Left lung (tissue), 10 donors: ENCODE data around the gene HDAC9. TPM values are rescaled to one million over a fixed set of nuclear protein-coding genes. Genes with fewer than 3 reads are reported as not detected.

ENCODE experiments used
- ATAC-seq: fragments of 200-7000 bp; cut with Tn5 transposase; one replicate; pipeline ENCODE4 v1.9.1; 2020; ENCODE audit warnings: moderate library complexity
- DNase-seq, 4 donors: peaks; one replicate each; pipeline ENCODE4 v3.0.0-alpha.2; 2013 to 2020
- H3K27ac ChIP-seq, 2 donors: fragments of 200-600 bp; sonication (generic) in 1 of 2; one replicate each; pipeline versions ENCODE4 v1.5.0 to v1.8.0; 2020 to 2021
- H3K27me3 ChIP-seq, 2 donors: fragments of 200-600 bp; sonication (generic) in 1 of 2; one replicate each; pipeline versions ENCODE4 v1.5.0 to v1.8.0; 2020 to 2021
- H3K36me3 ChIP-seq, 2 donors: fragments of 200-600 bp; sonication (generic) in 1 of 2; one replicate each; pipeline versions ENCODE4 v1.5.0 to v1.8.0; 2020 to 2021
- H3K4me1 ChIP-seq, 2 donors: fragments of 200-600 bp; one replicate each; pipeline ENCODE4 v1.8.0; 2021
- H3K4me3 ChIP-seq, 2 donors: fragments of 200-600 bp; sonication (generic) in 1 of 2; one replicate each; pipeline versions ENCODE4 v1.5.0 to v1.8.0; 2020 to 2021; ENCODE audit warnings: mild to moderate bottlenecking in 1 of 2
- H3K9me3 ChIP-seq, 2 donors: fragments of 200-600 bp; sonication (generic) in 1 of 2; one replicate each; pipeline versions ENCODE4 v1.5.0 to v1.8.0; 2020 to 2021
- intact Hi-C, 2 donors: fragments of 100-400 bp; cut with DNase I; formaldehyde crosslinking; loops; one replicate each; pipeline versions ENCODE4 v1.11.2 to v1.14.2; 2022
- polyA plus RNA-seq, 6 donors: library from polyadenylated mRNA; unstranded; fragments of 120-200 nt; gene quantifications; one replicate each; pipeline ENCODE4 v1.2.1, GENCODE V29; 2013; ENCODE audit not compliant: insufficient read length in 6 of 6
- total RNA-seq, 2 donors: library from RNA; stranded (reverse); fragmentation: NEBNext Ultra II Directional; extraction: Animal tissue kit (Norgen Biotek cat#: 25700); gene quantifications; one replicate each; pipeline ENCODE4 v1.2.1, GENCODE V29; 2021
- TF ChIP-seq, protein P1 (sequence below), 2 donors: fragments of 200-600 bp; sonication (generic) in 1 of 2; IDR thresholded peaks; one replicate each; pipeline versions ENCODE4 v1.5.0 to v1.8.0; 2021; ENCODE audit warnings: antibody characterized with exemption in 2 of 2
- donor health status: DM: no; HTN: yes; CAD: no.
- donor health status: DM: no; HTN: no; CAD: no.

HDAC9 gene
- total and polyA plus RNA-seq, 8 donors, result 6.7 to 13.2 (median 9.6) TPM

DNA sequence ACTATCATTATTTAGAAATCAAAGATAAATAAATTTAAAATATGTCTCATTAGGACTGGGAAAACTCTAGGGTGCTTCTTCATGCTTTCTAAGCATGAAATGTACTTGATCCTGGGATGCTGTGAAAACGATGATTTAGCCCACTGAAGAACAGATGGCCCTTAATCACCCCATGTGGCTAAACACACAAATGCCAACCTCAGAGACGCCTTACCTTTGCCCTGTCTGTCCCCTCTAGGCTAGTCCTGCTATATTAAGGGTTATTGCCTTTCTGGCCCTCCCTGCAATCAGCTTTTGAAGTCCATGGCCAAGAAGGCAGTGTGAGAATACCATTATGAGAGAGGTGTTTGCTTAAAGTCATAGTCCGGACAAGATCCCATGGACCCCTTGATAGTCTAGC lies 404.7 kb downstream of the HDAC9 start:
- intact Hi-C loops, result no loop called here
- Histone ChIP-seq H3K4me1 (no peaks in the 10 kb centered on the region), H3K27ac (no peak overlapping the region), H3K9me3 (no peaks in the 10 kb centered on the region), H3K36me3 (no peaks in the 10 kb centered on the region), H3K27me3 (no peaks in the 10 kb centered on the region), H3K4me3 (no peak overlapping the region)
- TF ChIP-seq, protein P1, sequence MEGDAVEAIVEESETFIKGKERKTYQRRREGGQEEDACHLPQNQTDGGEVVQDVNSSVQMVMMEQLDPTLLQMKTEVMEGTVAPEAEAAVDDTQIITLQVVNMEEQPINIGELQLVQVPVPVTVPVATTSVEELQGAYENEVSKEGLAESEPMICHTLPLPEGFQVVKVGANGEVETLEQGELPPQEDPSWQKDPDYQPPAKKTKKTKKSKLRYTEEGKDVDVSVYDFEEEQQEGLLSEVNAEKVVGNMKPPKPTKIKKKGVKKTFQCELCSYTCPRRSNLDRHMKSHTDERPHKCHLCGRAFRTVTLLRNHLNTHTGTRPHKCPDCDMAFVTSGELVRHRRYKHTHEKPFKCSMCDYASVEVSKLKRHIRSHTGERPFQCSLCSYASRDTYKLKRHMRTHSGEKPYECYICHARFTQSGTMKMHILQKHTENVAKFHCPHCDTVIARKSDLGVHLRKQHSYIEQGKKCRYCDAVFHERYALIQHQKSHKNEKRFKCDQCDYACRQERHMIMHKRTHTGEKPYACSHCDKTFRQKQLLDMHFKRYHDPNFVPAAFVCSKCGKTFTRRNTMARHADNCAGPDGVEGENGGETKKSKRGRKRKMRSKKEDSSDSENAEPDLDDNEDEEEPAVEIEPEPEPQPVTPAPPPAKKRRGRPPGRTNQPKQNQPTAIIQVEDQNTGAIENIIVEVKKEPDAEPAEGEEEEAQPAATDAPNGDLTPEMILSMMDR (IDR thresholded peaks at IDR 0.05), result no peak
- ATAC-seq (no peak), DNase-seq (no peak)

DNA sequence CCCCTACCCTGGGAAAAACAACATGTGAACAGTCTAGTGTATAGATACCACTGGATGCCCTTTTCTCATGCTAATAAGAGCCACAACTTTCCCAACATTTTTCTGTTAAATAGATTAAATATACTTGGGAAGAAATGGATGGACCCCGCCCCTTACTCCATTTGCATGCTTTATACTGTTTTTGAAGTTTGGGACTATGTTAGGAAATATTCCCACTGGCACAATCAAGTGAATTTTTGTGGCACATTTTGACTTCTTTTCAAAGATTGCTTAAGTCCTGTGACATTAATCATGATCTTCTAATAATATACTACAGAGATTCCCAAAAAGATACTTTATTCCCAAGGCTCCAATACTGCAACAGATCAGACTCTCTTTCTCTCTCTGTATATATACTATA lies 405.3 kb downstream of the HDAC9 start:
- Histone ChIP-seq H3K36me3 (no peaks in the 10 kb centered on the region), H3K4me3 (no peak overlapping the region), H3K4me1 (no peaks in the 10 kb centered on the region), H3K27ac (no peak overlapping the region), H3K27me3 (no peaks in the 10 kb centered on the region), H3K9me3 (no peaks in the 10 kb centered on the region)
- intact Hi-C loops, result no loop called here
- no peak for DNase-seq
- ATAC-seq, result no peak
- TF ChIP-seq, protein P1 (IDR thresholded peaks at IDR 0.05), result no peak

DNA sequence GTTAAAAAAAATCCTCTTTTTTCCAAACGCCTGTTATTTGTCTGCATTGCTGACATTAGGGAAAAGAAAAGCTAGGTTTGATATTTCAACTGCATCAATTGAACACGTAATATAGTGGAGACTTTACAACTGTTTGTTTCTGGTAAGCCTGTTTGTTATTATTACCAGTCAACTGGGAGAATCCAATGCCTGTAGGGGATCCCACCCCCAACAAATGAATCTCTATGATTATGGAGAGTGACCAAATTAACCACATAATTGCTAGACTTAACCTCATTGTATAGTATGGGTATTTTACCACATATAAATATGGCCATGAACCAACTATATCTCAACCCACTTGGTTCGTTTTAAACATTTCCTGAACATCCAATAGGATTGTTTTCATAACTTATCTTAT lies 405.8 kb downstream of the HDAC9 start:
- DNase-seq, result no peak
- H3K4me1 ChIP-seq, result no peaks in the 10 kb centered on the region
- H3K4me3 ChIP-seq, result no peak overlapping the region
- H3K36me3 ChIP-seq, result no peaks in the 10 kb centered on the region
- TF ChIP-seq, protein P1 (IDR thresholded peaks at IDR 0.05), result no peak
- no peak for ATAC-seq
- intact Hi-C loops, result no loop called here
- H3K27me3 ChIP-seq, result no peaks in the 10 kb centered on the region
- H3K9me3 ChIP-seq, result no peaks in the 10 kb centered on the region
- H3K27ac ChIP-seq, result no peak overlapping the region

DNA sequence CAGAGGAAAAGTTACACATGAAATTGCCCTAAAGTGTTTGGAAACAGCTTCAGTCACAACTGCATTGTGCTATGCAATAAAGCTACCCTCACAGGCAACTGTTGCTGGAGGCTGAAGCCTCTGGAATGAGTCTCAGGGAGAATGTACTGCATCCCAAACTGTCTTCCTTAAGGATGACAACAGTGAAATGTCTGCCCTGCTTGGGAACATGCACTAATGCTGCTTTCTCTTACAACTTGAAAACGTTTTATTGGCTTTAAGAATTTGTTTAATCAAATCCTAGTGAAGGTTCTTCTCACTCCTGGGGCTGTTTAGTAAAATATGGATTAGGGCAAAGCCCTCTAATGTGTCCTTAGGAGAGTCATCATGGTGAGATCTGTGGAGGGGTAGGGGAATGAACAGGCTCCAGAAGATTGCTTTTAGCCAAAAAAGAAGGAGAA lies 406.5 kb downstream of the HDAC9 start:
- ATAC-seq (no peak), DNase-seq (no peak)
- no peaks in the 10 kb centered on the region for H3K36me3 ChIP-seq
- no peaks in the 10 kb centered on the region for H3K27me3 ChIP-seq
- no peaks in the 10 kb centered on the region for H3K4me1 ChIP-seq
- TF ChIP-seq, protein P1 (IDR thresholded peaks at IDR 0.05), result no peak
- H3K9me3 ChIP-seq, result no peaks in the 10 kb centered on the region
- no peak overlapping the region for H3K4me3 ChIP-seq
- intact Hi-C loops, result no loop called here
- H3K27ac ChIP-seq, result no peak overlapping the region

DNA sequence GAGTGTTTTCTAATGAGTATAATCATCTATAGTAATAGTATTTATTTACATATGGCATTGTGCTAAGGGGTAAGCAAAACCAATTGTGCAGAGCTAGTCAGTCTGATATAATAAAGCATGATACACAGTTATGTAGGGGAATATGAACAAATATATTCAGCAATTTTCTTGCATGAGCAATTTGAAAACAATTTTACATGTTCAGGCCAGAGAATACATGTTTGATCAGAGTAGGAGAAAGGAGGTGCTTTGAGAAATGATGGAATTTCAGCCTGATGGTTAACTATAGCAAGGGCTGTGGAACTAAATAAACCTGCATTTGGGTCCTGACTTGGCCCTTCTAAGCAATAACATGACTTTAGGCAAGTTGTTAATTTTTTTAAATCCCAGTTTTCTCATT lies 407.3 kb downstream of the HDAC9 start:
- intact Hi-C loops, result no loop called here
- DNase-seq (no peak), ATAC-seq (no peak)
- no peaks in the 10 kb centered on the region for H3K36me3 ChIP-seq
- H3K27me3 ChIP-seq, result no peaks in the 10 kb centered on the region
- H3K4me1 ChIP-seq, result no peaks in the 10 kb centered on the region
- TF ChIP-seq, protein P1 (IDR thresholded peaks at IDR 0.05), result no peak
- H3K4me3 ChIP-seq, result no peak overlapping the region
- H3K27ac ChIP-seq, result no peak overlapping the region
- no peaks in the 10 kb centered on the region for H3K9me3 ChIP-seq
